ENCODE data around the gene HEMK1. TPM values are rescaled to one million over a fixed set of nuclear protein-coding genes. Genes with fewer than 3 reads are reported as not detected.

The HEMK1 gene
- total and polyA plus RNA-seq, 4 donors, result 3.7 to 9.5 (median 8.9) TPM

DNA sequence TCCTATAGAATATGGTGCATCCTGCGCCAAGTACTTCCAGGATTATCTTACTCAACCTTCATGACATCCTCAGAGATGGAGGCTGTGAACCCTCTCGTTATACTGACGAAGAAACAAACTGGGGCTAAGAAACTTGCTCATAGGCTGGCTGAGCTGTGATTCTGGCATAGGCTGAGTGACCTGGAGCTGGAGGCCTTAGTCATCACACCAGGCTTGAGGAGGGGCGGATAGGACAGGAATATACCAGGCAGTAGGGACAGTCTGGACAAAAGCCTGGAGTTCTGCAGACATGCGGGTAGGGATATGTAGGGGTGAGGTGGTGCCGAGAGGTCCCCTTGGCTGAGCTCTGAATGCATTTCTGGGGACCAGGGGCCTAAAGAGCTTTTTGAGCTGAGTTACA, 18.1 kb downstream of the HEMK1 start:
- H3K27ac ChIP-seq (ENCODE audit: low read depth in 1 of 2, low read length in 2 of 2), result peak overlapping the region; percentile 68 to 73
- no peak overlapping the region for H3K9ac ChIP-seq (ENCODE audit: low read depth in 1 of 2, low read length in 2 of 2)
- no peaks in the 10 kb centered on the region for H3K36me3 ChIP-seq (ENCODE audit: control insufficient read depth in 4 of 4, insufficient read depth in 3 of 4, low read depth in 1 of 4, low read length in 3 of 4)
- WGBS, result 87% methylated on average over 6 of the region's 6 CpGs
- H3K4me1 ChIP-seq (ENCODE audit: control insufficient read depth in 4 of 4, insufficient read depth in 4 of 4, low read length in 3 of 4), result peaks cover 53 to 93% (median 84%) of the 10 kb centered on the region in 4 donors
- TF ChIP-seq ATF3 (IDR thresholded peaks at IDR 0.05), result no peak
- no peak for TF ChIP-seq HNF4A (conservative IDR thresholded peaks at IDR 0.05)
- no peak for TF ChIP-seq GABPA (IDR thresholded peaks at IDR 0.05 in 1 of 2, conservative IDR thresholded peaks at IDR 0.05 in 1 of 2)
- no peak for TF ChIP-seq JUND (IDR thresholded peaks at IDR 0.05)
- TF ChIP-seq CTCF (IDR thresholded peaks at IDR 0.05; ENCODE audit: low read depth, low read length, missing input control), result no peak
- TF ChIP-seq FOXA1 (IDR thresholded peaks at IDR 0.05), result no peak
- no peak for TF ChIP-seq TAF1 (conservative IDR thresholded peaks at IDR 0.05)
- no peak for TF ChIP-seq RXRA (IDR thresholded peaks at IDR 0.05)
- TF ChIP-seq NR2F2 (IDR thresholded peaks at IDR 0.05), result no peak
- TF ChIP-seq YY1 (IDR thresholded peaks at IDR 0.05), result no peak
- no peak for TF ChIP-seq MAX (IDR thresholded peaks at IDR 0.05)
- TF ChIP-seq RAD21 (IDR thresholded peaks at IDR 0.05), result no peak
- DNase-seq (ENCODE audit: low spot score), result no peak
- H3K9me3 ChIP-seq (ENCODE audit: control insufficient read depth in 4 of 4, low read length in 3 of 4), result no peaks in the 10 kb centered on the region
- no peak overlapping the region for H3K4me3 ChIP-seq (ENCODE audit: low read depth in 1 of 3, low read length in 3 of 3)
- no peaks in the 10 kb centered on the region for H3K27me3 ChIP-seq (ENCODE audit: control insufficient read depth in 4 of 4, insufficient read depth in 4 of 4, low read length in 3 of 4)

DNA sequence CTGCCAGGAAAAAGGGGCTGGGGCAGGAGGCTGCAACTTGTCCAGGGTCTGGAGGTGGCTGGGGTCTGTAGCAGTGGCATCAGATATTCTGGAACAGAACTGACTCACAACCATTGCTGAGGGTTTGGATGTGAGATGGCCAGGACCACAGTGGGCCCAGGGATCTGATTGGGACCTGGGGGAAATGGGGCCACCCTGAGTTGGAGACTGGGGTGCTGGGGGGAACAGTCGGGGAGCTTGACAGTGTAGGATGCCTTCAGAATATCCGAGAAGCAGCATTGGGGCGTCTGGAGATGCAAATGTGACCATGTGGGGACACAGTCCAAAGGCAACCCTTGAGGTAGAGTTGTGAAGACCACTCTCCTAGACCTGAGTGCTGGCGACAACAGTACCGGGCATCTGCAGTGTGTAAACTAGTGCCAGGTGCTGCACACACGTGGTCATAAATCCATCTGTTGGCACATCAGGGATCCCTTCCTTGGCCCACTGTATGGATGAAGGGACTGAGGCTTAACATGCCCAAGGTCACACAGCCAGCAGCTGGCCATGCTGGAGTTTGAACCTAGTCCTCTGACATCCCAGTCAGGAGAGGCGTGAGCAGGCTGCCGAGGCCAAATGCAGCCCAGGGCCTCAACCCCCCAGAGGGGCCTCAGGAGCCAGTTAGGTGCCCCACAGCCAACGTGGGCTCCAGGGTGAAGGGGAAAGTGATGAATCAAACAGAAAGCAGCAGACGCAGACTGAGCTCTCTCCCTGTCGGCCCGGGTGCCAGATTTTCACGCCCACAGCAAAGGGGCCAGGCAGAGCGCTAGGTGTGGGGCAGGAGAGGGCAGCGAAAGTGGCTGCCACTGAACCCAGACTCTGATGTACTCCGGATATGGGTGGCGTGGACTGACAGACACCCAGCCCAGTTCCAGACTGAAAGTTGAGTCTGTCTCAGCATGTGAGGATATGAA, 18.8 kb downstream of the HEMK1 start:
- H3K9me3 ChIP-seq (ENCODE audit: control insufficient read depth in 4 of 4, low read length in 3 of 4), result no peaks in the 10 kb centered on the region
- H3K36me3 ChIP-seq (ENCODE audit: control insufficient read depth in 4 of 4, insufficient read depth in 3 of 4, low read depth in 1 of 4, low read length in 3 of 4), result no peaks in the 10 kb centered on the region
- TF ChIP-seq CTCF (IDR thresholded peaks at IDR 0.05; ENCODE audit: low read depth, low read length, missing input control), result no peak
- TF ChIP-seq FOXA1 (IDR thresholded peaks at IDR 0.05), result peak; percentile 37
- peak; percentile 61 for TF ChIP-seq MAX (IDR thresholded peaks at IDR 0.05)
- TF ChIP-seq, protein P1, sequence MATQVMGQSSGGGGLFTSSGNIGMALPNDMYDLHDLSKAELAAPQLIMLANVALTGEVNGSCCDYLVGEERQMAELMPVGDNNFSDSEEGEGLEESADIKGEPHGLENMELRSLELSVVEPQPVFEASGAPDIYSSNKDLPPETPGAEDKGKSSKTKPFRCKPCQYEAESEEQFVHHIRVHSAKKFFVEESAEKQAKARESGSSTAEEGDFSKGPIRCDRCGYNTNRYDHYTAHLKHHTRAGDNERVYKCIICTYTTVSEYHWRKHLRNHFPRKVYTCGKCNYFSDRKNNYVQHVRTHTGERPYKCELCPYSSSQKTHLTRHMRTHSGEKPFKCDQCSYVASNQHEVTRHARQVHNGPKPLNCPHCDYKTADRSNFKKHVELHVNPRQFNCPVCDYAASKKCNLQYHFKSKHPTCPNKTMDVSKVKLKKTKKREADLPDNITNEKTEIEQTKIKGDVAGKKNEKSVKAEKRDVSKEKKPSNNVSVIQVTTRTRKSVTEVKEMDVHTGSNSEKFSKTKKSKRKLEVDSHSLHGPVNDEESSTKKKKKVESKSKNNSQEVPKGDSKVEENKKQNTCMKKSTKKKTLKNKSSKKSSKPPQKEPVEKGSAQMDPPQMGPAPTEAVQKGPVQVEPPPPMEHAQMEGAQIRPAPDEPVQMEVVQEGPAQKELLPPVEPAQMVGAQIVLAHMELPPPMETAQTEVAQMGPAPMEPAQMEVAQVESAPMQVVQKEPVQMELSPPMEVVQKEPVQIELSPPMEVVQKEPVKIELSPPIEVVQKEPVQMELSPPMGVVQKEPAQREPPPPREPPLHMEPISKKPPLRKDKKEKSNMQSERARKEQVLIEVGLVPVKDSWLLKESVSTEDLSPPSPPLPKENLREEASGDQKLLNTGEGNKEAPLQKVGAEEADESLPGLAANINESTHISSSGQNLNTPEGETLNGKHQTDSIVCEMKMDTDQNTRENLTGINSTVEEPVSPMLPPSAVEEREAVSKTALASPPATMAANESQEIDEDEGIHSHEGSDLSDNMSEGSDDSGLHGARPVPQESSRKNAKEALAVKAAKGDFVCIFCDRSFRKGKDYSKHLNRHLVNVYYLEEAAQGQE (IDR thresholded peaks at IDR 0.05), result peak; percentile 27
- no peak for TF ChIP-seq NR2F2 (IDR thresholded peaks at IDR 0.05)
- peak; percentile 48 to 73 for TF ChIP-seq RXRA (IDR thresholded peaks at IDR 0.05)
- peak; percentile 55 for TF ChIP-seq HNF4G (IDR thresholded peaks at IDR 0.05)
- no peak for TF ChIP-seq ATF3 (IDR thresholded peaks at IDR 0.05)
- peak; percentile 64 for TF ChIP-seq SP1 (IDR thresholded peaks at IDR 0.05)
- no peak for TF ChIP-seq RAD21 (IDR thresholded peaks at IDR 0.05)
- TF ChIP-seq, protein P2, sequence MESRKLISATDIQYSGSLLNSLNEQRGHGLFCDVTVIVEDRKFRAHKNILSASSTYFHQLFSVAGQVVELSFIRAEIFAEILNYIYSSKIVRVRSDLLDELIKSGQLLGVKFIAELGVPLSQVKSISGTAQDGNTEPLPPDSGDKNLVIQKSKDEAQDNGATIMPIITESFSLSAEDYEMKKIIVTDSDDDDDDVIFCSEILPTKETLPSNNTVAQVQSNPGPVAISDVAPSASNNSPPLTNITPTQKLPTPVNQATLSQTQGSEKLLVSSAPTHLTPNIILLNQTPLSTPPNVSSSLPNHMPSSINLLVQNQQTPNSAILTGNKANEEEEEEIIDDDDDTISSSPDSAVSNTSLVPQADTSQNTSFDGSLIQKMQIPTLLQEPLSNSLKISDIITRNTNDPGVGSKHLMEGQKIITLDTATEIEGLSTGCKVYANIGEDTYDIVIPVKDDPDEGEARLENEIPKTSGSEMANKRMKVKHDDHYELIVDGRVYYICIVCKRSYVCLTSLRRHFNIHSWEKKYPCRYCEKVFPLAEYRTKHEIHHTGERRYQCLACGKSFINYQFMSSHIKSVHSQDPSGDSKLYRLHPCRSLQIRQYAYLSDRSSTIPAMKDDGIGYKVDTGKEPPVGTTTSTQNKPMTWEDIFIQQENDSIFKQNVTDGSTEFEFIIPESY (IDR thresholded peaks at IDR 0.05), result no peak
- TF ChIP-seq FOXA2 (IDR thresholded peaks at IDR 0.05), result no peak
- TF ChIP-seq HNF4A (conservative IDR thresholded peaks at IDR 0.05), result peak; percentile 86 to 89
- no peak for TF ChIP-seq JUND (IDR thresholded peaks at IDR 0.05)
- no peak overlapping the region for H3K4me3 ChIP-seq (ENCODE audit: low read depth in 1 of 3, low read length in 3 of 3)
- no peak for DNase-seq (ENCODE audit: low spot score)
- H3K4me1 ChIP-seq (ENCODE audit: control insufficient read depth in 4 of 4, insufficient read depth in 4 of 4, low read length in 3 of 4), result peaks cover 49 to 93% (median 84%) of the 10 kb centered on the region in 4 donors
- 34% methylated on average over 17 of the region's 17 CpGs for WGBS
- H3K27me3 ChIP-seq (ENCODE audit: control insufficient read depth in 4 of 4, insufficient read depth in 4 of 4, low read length in 3 of 4), result no peaks in the 10 kb centered on the region
- peak overlapping the region in 1 of 2 donors; percentile 33 for H3K9ac ChIP-seq (ENCODE audit: low read depth in 1 of 2, low read length in 2 of 2)
- H3K27ac ChIP-seq (ENCODE audit: low read depth in 1 of 2, low read length in 2 of 2), result peak overlapping the region; percentile 68 to 73

Measured in liver (tissue), 9 donors.